ENCODE measurements around the gene LRRC4. TPM values are rescaled to one million over a fixed set of nuclear protein-coding genes. Genes with fewer than 3 reads are reported as not detected.

Gene LRRC4
- total RNA-seq, 4 donors from 2014 or later, result 0.96 to 4.7 (median 1.8) TPM

DNA sequence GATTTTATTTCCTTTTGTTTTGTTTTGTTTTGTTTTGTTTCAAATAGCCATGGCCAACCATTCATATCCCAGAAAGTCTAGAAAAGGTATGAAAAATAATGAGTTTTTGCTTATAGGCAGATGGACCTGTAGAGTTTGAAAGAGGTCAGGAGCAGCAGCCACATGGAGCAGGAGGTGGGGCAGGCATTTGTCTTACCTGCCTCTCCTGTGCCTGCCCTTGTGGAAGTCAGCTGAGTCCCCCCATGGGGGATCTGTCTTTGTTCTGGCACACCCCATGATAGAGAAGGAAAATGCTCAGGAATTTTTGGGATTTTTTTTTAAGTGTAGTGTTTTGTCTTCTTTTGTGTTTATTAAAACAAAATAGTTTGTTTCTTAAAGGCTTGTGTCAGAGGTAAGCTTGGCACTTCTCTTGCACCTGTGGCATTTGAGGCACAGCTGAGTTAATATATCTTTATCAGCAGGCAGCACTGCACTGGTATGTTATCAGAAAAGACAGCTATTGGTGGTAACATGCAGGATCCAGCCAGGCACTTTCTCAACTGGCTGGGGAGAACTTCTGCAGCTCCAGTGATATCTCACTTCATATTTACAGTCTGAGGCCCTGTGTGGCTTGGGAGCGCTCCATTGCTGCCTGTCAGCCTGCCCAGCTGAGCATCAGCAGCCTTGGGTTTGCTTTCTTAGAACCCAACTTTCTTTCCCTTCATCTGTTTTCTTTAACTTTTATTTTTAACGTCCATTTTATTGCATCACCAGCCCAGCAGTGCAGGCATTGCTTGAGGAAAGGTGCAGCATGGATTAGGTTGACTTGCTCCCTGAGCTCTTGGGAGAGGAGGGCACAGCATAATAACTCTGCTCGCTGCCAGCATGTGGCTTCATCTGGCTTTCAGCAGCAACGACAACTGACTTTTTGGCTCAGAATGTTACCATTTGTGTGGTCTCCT lies 44.4 kb downstream of the LRRC4 start:
- TF ChIP-seq CTCF (IDR thresholded peaks at IDR 0.05), result no peak
- ATAC-seq (ENCODE audit: low FRiP score) (no peak), DNase-seq (ENCODE audit: low spot score) (no peak)

DNA sequence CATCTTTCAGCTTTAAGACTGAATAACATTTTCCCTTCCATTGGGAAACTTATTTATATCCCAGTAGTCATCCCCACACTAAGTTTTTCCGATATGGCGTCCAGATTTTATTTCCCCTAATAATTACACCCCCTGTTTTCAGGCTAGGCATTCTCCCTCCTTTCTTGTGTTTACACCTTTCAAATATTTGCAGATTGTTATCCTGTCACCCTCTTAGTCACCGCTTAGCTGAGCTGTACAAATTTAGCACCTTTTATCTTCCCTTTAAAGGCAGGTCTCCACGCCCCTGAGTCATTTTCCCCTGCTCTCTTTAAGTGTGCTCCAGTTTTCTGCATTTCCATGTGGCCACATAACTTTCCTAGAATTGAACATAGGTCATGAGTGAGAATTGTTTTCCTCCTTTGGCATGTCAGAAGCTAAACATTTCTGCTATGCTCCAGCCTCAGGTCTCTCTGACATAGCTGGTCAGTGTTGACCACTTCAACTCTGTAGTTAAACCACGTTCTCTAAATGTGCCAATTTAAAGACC lies 47.4 kb downstream of the LRRC4 start:
- ATAC-seq (ENCODE audit: low FRiP score) (no peak), DNase-seq (ENCODE audit: low spot score) (no peak)
- no peak for TF ChIP-seq CTCF (IDR thresholded peaks at IDR 0.05)

DNA sequence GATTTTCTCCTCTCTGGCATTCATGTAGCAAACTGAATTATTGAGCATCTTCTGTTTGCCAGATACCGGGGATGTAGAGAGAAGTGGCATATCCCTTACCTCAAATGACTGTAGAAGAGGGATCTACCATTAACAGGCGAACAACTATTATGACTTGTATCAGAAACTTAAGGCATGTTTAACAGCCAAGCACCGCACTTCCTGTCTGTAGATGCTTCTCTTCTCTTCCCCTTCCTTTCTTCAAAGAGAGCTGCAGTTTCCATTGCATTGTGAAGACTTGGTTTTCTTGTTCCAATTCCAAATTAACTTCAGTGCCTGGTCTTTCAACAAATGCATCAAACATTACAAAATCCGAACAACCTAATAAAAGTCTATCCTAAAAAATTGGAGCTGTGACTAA lies 49.3 kb downstream of the LRRC4 start:
- DNase-seq (ENCODE audit: low spot score) (no peak), ATAC-seq (ENCODE audit: low FRiP score) (no peak)
- no peak for TF ChIP-seq CTCF (IDR thresholded peaks at IDR 0.05)

DNA sequence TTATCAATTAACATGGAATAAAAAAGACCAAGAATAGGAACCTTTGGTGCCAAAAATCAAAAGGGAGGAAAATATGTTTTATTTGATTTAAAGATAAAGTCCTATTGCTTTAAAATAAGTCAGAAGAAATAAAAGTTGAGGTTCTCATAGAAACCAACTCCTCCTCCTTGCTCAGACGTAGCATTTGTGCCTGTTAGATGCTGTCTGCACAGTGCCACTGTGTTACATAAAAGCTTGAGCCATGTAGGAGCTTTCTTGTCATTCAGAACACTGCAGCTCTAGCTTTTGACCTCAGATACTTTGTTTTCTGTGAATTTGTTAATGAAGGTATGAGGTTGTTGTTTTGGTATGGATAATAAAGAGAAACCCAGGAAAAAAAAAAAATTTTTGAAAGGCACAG lies 50.3 kb downstream of the LRRC4 start:
- ATAC-seq (ENCODE audit: low FRiP score), result no peak
- no peak for DNase-seq (ENCODE audit: low spot score)
- no peak for TF ChIP-seq CTCF (IDR thresholded peaks at IDR 0.05)

- DNase-seq (ENCODE audit: low spot score), result no peak
- TF ChIP-seq CTCF (IDR thresholded peaks at IDR 0.05), result no peak
- no peak for ATAC-seq (ENCODE audit: low FRiP score)
Measured at GRCh38 chr7:127979728-127980126, 51.5 kb downstream of the LRRC4 start.

DNA sequence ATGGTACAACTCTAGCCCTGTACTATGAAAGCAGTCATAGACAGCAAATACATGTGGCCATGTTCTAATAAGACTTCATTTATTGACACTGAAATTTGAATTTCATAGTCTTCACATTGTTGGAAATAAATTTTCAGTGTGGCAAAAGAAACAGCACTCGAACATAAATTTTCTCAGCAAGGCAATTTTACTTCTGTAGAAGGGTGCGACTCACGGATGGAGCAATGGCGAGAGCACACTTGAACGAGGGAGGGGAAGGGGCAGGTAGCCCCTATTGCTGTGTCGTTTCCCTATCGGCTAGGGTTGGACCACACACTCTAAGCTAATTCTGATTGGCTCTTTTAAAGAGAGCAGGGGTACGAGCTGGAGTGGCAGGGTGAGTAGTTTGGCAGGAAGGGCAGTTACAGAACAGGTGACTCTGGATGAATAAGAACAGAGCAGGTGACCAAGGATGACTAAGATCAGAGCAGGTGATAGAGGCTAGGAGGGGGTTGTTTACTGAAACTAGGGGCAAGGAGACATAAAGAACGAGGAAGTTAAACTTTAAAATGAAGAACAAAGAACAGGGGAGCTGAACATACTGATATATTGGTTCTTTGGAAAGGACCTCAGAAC lies 52.0 kb downstream of the LRRC4 start:
- TF ChIP-seq CTCF (IDR thresholded peaks at IDR 0.05), result no peak
- ATAC-seq (ENCODE audit: low FRiP score) (no peak), DNase-seq (ENCODE audit: low spot score) (no peak)

Data from omental fat pad (tissue), 4 donors.